ENCODE measurements around the gene MKX. TPM values are rescaled to one million over a fixed set of nuclear protein-coding genes. Genes with fewer than 3 reads are reported as not detected.
"Not testable (repeated sequence)": the region's sequence is repeated elsewhere in the genome, so short reads cannot be mapped to it uniquely, and the experiment has no call there.

The MKX gene
- total RNA-seq, 4 donors from 2014 or later = 2.3 to 39.5 (median 26.5) TPM

- H3K4me1 ChIP-seq = peaks cover 5 to 42% (median 9%) of the 10 kb centered on the region in 3 donors
- no peaks in the 10 kb centered on the region for H3K36me3 ChIP-seq
- 20 to 45% methylated on average over 1 of the region's 1 CpG for WGBS, 2 donors (ENCODE audit: low coverage in 1 of 2)
- H3K27me3 ChIP-seq = no peaks in the 10 kb centered on the region
- H3K4me3 ChIP-seq = no peak overlapping the region
- ATAC-seq = no peak
- H3K9me3 ChIP-seq = no peaks in the 10 kb centered on the region
- H3K27ac ChIP-seq = no peak overlapping the region
- no peak for TF ChIP-seq POLR2AphosphoS5 (IDR thresholded peaks at IDR 0.05)
These were observed 57.3 kb downstream of the MKX start for GRCh38 chr10:27688276-27688675.

GRCh38 chr10:27687743-27688142, 57.9 kb downstream of the MKX start:
- H3K4me3 ChIP-seq = no peak overlapping the region
- ATAC-seq = peak; percentile 36
- no peaks in the 10 kb centered on the region for H3K9me3 ChIP-seq
- H3K36me3 ChIP-seq = no peaks in the 10 kb centered on the region
- H3K4me1 ChIP-seq = peaks cover 5 to 42% (median 9%) of the 10 kb centered on the region in 3 donors
- WGBS, 2 donors (ENCODE audit: low coverage in 1 of 2) = 20 to 30% methylated on average over 2 to 6 of the region's 6 CpGs
- H3K27ac ChIP-seq = peak overlapping the region in 2 of 4 donors; percentile 32 to 35
- no peak for TF ChIP-seq CTCF (IDR thresholded peaks at IDR 0.05)
- no peak for TF ChIP-seq POLR2AphosphoS5 (IDR thresholded peaks at IDR 0.05)
- TF ChIP-seq EP300 (IDR thresholded peaks at IDR 0.05) = no peak
- TF ChIP-seq POLR2A (IDR thresholded peaks at IDR 0.05) = no peak
- no peaks in the 10 kb centered on the region for H3K27me3 ChIP-seq

GRCh38 chr10:27687326-27687725, 58.3 kb downstream of the MKX start:
- H3K4me3 ChIP-seq = no peak overlapping the region
- TF ChIP-seq EP300 (IDR thresholded peaks at IDR 0.05) (no peak), CTCF (IDR thresholded peaks at IDR 0.05) (no peak), POLR2A (IDR thresholded peaks at IDR 0.05) (no peak)
- ATAC-seq = no peak
- peak overlapping the region in 1 of 4 donors; percentile 35 for H3K27ac ChIP-seq
- H3K4me1 ChIP-seq = peaks cover 5 to 42% (median 9%) of the 10 kb centered on the region in 3 donors
- WGBS, 2 donors (ENCODE audit: low coverage in 1 of 2) = 42% methylated on average over 6 of the region's 6 CpGs
- no peaks in the 10 kb centered on the region for H3K9me3 ChIP-seq
- H3K27me3 ChIP-seq = no peaks in the 10 kb centered on the region
- no peaks in the 10 kb centered on the region for H3K36me3 ChIP-seq

- no peaks in the 10 kb centered on the region for H3K9me3 ChIP-seq
These were observed 59.9 kb downstream of the MKX start for GRCh38 chr10:27685681-27686080.

GRCh38 chr10:27683226-27683625, 62.4 kb downstream of the MKX start:
- 64 to 82% methylated on average over 3 to 5 of the region's 6 CpGs for WGBS, 2 donors (ENCODE audit: low coverage in 1 of 2)
- peak overlapping the region in 1 of 4 donors; percentile 65 for H3K27ac ChIP-seq
- H3K4me3 ChIP-seq = no peak overlapping the region
- TF ChIP-seq POLR2AphosphoS5 (IDR thresholded peaks at IDR 0.05) = no peak
- TF ChIP-seq POLR2A (IDR thresholded peaks at IDR 0.05) = no peak
- TF ChIP-seq EP300 (IDR thresholded peaks at IDR 0.05) = no peak
- no peak for TF ChIP-seq CTCF (IDR thresholded peaks at IDR 0.05)
- peaks cover 0 to 65% (median 6%) of the 10 kb centered on the region in 3 donors for H3K4me1 ChIP-seq
- no peaks in the 10 kb centered on the region for H3K36me3 ChIP-seq
- no peaks in the 10 kb centered on the region for H3K27me3 ChIP-seq
- H3K9me3 ChIP-seq = no peaks in the 10 kb centered on the region
- ATAC-seq = no peak

More at GRCh38 chr10:27685681-27686080, 59.9 kb downstream of the MKX start:
- TF ChIP-seq EP300 (IDR thresholded peaks at IDR 0.05) (no peak), CTCF (IDR thresholded peaks at IDR 0.05) (no peak), POLR2AphosphoS5 (IDR thresholded peaks at IDR 0.05) (no peak), POLR2A (IDR thresholded peaks at IDR 0.05) (no peak)
- H3K27me3 ChIP-seq = no peaks in the 10 kb centered on the region
- no peak for ATAC-seq
- no peaks in the 10 kb centered on the region for H3K36me3 ChIP-seq
- WGBS, 2 donors (ENCODE audit: low coverage in 1 of 2) = 33 to 79% methylated on average over 2 to 6 of the region's 8 CpGs
- no peak overlapping the region for H3K4me3 ChIP-seq
- H3K27ac ChIP-seq = no peak overlapping the region
- peaks cover 3 to 53% (median 9%) of the 10 kb centered on the region in 3 donors for H3K4me1 ChIP-seq

- H3K36me3 ChIP-seq, H3K4me3 ChIP-seq, H3K27me3 ChIP-seq, H3K9me3 ChIP-seq, ATAC-seq: not testable (repeated sequence)
- Histone ChIP-seq H3K27ac (peak overlapping the region in 2 of 4 donors; percentile 30 to 65), H3K4me1 (peaks cover 0 to 57% (median 0%) of the 10 kb centered on the region in 3 donors)
- 25 to 50% methylated on average over 1 to 3 of the region's 3 CpGs for WGBS, 2 donors (ENCODE audit: low coverage in 1 of 2)
These were observed 63.8 kb downstream of the MKX start for GRCh38 chr10:27681795-27682194.
